ENCODE data around the gene FOXD4. TPM values are rescaled to one million over a fixed set of nuclear protein-coding genes. Genes with fewer than 3 reads are reported as not detected.

Gene FOXD4
- under 0.01 and 0.19 TPM in 2 replicates for total RNA-seq

DNA sequence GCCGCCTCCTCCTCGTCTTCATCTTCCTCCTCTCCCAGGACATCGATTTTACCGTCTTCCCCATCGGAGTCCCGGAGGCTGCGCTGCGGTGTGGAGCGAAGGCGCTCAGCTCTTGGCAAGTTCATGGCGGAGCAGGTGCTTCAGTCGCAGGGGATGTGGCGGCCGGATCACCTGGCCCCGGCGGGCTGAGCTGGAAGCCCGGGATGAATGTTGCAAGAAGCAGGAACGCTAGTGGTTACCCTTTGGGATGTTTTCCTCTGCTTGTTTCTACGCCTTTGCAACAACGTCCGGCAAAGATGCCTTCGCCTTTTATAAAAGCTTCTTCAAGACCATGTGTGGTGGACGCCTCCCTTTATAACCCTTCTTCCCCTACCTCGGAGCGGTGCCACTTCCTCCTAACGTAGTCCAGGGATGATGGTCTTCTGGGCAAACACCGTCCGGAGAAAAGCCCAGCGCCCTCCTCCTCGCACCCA lies at the start of gene FOXD4:
FOXD4 (minus strand) TSS at position 423 of the 473 bp plus-strand sequence; CDS start at position 125, 298 bp downstream.

Other genes starting within 250 kb of the FOXD4 start
- gene WASHC1, start 89.0 kb downstream of the FOXD4 start, total RNA-seq: 2.7 and 3.9 TPM in 2 replicates
- 25.2 and 33.1 TPM in 2 replicates for gene ZNG1A, start 60.6 kb upstream of the FOXD4 start, total RNA-seq
- 3.2 and 3.9 TPM in 2 replicates for gene DOCK8, start 96.4 kb upstream of the FOXD4 start, total RNA-seq

Data from vein endothelial cell (primary cell).